ENCODE measurements around the gene FBXO24.

DNA sequence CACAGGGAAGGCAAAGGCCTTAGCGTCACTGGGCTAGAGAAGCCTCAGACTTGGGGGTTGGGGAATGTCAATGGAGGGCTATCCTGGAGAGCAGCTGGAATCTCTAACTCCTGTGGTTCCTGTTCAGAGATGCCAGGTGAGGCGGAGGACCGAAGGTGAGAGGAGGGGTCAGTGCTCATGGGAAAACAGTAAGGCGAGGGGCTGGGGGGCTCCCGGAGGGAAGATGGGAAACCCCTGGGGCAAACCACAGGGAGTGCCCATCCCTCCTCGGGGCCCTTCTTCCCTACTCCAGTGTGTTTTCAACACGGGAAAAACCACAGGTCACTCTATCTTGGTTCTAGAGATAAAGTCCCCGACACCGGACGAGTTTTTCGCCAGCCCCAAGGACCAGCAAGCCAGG is 3.5 kb upstream of the FBXO24 start:
- TF ChIP-seq ZNF146 (tag by site-specific recombination; IDR thresholded peaks at IDR 0.05) (no peak), ZNF416 (tag by site-specific recombination; IDR thresholded peaks at IDR 0.05) (no peak), ZNF792 (tag by site-specific recombination; IDR thresholded peaks at IDR 0.05) (no peak), ZSCAN23 (tag by site-specific recombination; IDR thresholded peaks at IDR 0.05) (no peak), BCL6B (tag by site-specific recombination; IDR thresholded peaks at IDR 0.05) (no peak)
- TF ChIP-seq, protein P1, sequence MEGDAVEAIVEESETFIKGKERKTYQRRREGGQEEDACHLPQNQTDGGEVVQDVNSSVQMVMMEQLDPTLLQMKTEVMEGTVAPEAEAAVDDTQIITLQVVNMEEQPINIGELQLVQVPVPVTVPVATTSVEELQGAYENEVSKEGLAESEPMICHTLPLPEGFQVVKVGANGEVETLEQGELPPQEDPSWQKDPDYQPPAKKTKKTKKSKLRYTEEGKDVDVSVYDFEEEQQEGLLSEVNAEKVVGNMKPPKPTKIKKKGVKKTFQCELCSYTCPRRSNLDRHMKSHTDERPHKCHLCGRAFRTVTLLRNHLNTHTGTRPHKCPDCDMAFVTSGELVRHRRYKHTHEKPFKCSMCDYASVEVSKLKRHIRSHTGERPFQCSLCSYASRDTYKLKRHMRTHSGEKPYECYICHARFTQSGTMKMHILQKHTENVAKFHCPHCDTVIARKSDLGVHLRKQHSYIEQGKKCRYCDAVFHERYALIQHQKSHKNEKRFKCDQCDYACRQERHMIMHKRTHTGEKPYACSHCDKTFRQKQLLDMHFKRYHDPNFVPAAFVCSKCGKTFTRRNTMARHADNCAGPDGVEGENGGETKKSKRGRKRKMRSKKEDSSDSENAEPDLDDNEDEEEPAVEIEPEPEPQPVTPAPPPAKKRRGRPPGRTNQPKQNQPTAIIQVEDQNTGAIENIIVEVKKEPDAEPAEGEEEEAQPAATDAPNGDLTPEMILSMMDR (tag by site-specific recombination; IDR thresholded peaks at IDR 0.05), result no peak
